H9 (cell line): ENCODE measurements around the gene HSD17B13. TPM values are rescaled to one million over a fixed set of nuclear protein-coding genes. Genes with fewer than 3 reads are reported as not detected.

ENCODE experiments used
- DNase-seq: peaks from one replicate; pipeline ENCODE4 v3.0.0-alpha.2; 2017
- H2AFZ ChIP-seq: one replicate; pipeline ENCODE4 v1.6.1; 2013; ENCODE audit warnings: mild to moderate bottlenecking, low read length, control low read depth, moderate library complexity
- H2AK5ac ChIP-seq: 2 replicates; pipeline ENCODE4 v1.6.1; 2013; ENCODE audit warnings: low read length, control low read depth, mixed read lengths; ENCODE audit not compliant: insufficient read length
- H2BK120ac ChIP-seq: one replicate; pipeline ENCODE4 v1.6.1; 2013; ENCODE audit warnings: low read depth, mild to moderate bottlenecking, low read length, control low read depth, inconsistent platforms; ENCODE audit not compliant: poor library complexity, severe bottlenecking
- H2BK12ac ChIP-seq: 2 replicates; pipeline ENCODE4 v1.6.1; 2013; ENCODE audit warnings: low read length, control low read depth, mixed read lengths, low read depth; ENCODE audit not compliant: insufficient read length
- H2BK15ac ChIP-seq: 2 replicates; pipeline ENCODE4 v1.6.1; 2013; ENCODE audit warnings: low read depth, low read length, control low read depth
- H2BK20ac ChIP-seq: one replicate; pipeline ENCODE4 v1.6.1; 2013; ENCODE audit warnings: low read depth, mild to moderate bottlenecking, low read length, control low read depth, inconsistent platforms; ENCODE audit not compliant: poor library complexity, severe bottlenecking
- H2BK5ac ChIP-seq: 2 replicates; pipeline ENCODE4 v1.6.1; 2013; ENCODE audit warnings: low read length, control low read depth, mixed read lengths; ENCODE audit not compliant: insufficient read length
- H3K14ac ChIP-seq: 2 replicates; pipeline ENCODE4 v1.6.1; 2013; ENCODE audit warnings: low read length, control low read depth; ENCODE audit not compliant: insufficient read depth
- H3K18ac ChIP-seq: 2 replicates; pipeline ENCODE4 v1.6.1; 2013; ENCODE audit warnings: low read depth, mild to moderate bottlenecking, mixed read lengths, low read length, control low read depth; ENCODE audit not compliant: insufficient read length
- H3K23ac ChIP-seq: 2 replicates; pipeline ENCODE4 v1.6.1; 2013; ENCODE audit warnings: low read length, control low read depth, mixed read lengths, low read depth; ENCODE audit not compliant: insufficient read length
- H3K23me2 ChIP-seq: 2 replicates; pipeline ENCODE4 v1.6.1; 2013; ENCODE audit warnings: low read depth, mild to moderate bottlenecking, mixed read lengths, low read length, control low read depth; ENCODE audit not compliant: insufficient read length, poor library complexity, severe bottlenecking
- H3K27ac ChIP-seq: 2 replicates; pipeline ENCODE4 v1.5.1; 2013; ENCODE audit warnings: low read length, control low read depth, mixed read lengths, low read depth; ENCODE audit not compliant: insufficient read length
- H3K27me3 ChIP-seq: 2 replicates; pipeline ENCODE4 v1.6.1; 2013; ENCODE audit warnings: low read length, control low read depth, inconsistent platforms; ENCODE audit not compliant: insufficient read depth
- H3K4ac ChIP-seq: 2 replicates; pipeline ENCODE4 v1.6.1; 2013; ENCODE audit warnings: low read depth, mild to moderate bottlenecking, control low read depth, inconsistent platforms, low read length, moderate library complexity
- H3K4me1 ChIP-seq: 2 replicates; pipeline ENCODE4 v1.6.1; 2013; ENCODE audit warnings: low read length, control low read depth, inconsistent platforms; ENCODE audit not compliant: insufficient read depth
- H3K4me2 ChIP-seq: 2 replicates; pipeline ENCODE4 v1.6.1; 2013; ENCODE audit warnings: low read length, control low read depth, mixed read lengths; ENCODE audit not compliant: insufficient read length, insufficient read depth
- H3K56ac ChIP-seq: 2 replicates; pipeline ENCODE4 v1.6.1; 2013; ENCODE audit warnings: low read depth, mild to moderate bottlenecking, mixed read lengths, low read length, control low read depth; ENCODE audit not compliant: insufficient read length
- H3K79me1 ChIP-seq: 2 replicates; pipeline ENCODE4 v1.6.1; 2013; ENCODE audit warnings: low read depth, mild to moderate bottlenecking, moderate library complexity, low read length, control low read depth, inconsistent platforms; ENCODE audit not compliant: insufficient read depth, poor library complexity, severe bottlenecking
- H3K79me2 ChIP-seq: 2 replicates; pipeline ENCODE4 v1.6.1; 2013; ENCODE audit warnings: low read length, control low read depth, inconsistent platforms; ENCODE audit not compliant: insufficient read depth
- H3K9ac ChIP-seq: 2 replicates; pipeline ENCODE4 v1.6.1; 2013; ENCODE audit warnings: low read length, control low read depth, mixed read lengths; ENCODE audit not compliant: insufficient read length; ENCODE audit errors: extremely low read depth
- H3K9me3 ChIP-seq: one replicate; pipeline ENCODE4 v1.6.1; 2013; ENCODE audit warnings: low read depth, low read length, inconsistent platforms; ENCODE audit not compliant: control insufficient read depth
- H3T11ph ChIP-seq: one replicate; pipeline ENCODE4 v1.6.1; 2013; ENCODE audit warnings: mild to moderate bottlenecking, low read length, control low read depth, inconsistent platforms
- H4K20me1 ChIP-seq: one replicate; pipeline ENCODE4 v1.6.1; 2013; ENCODE audit not compliant: control insufficient read depth, insufficient read length, insufficient read depth
- H4K5ac ChIP-seq: 2 replicates; pipeline ENCODE4 v1.6.1; 2013; ENCODE audit warnings: low read depth, mild to moderate bottlenecking, mixed read lengths, low read length, control low read depth; ENCODE audit not compliant: insufficient read length
- H4K8ac ChIP-seq: replicated peaks from 2 replicates; pipeline ENCODE4 v1.6.1; 2013; ENCODE audit warnings: low read length, control low read depth, mixed read lengths, low read depth; ENCODE audit not compliant: insufficient read length
- H4K91ac ChIP-seq: 2 replicates; pipeline ENCODE4 v1.6.1; 2013; ENCODE audit warnings: low read depth, mild to moderate bottlenecking, moderate library complexity, mixed read lengths, low read length, control low read depth; ENCODE audit not compliant: insufficient read length
- H3K27ac Mint-ChIP-seq, 3 experiments: 2 replicates in 2 of 3; 3 replicates in 1 of 3; pipeline ENCODE4 v1.8.0; 2020 to 2021; ENCODE audit warnings: mixed read lengths in 3 of 3, mild to moderate bottlenecking in 1 of 3, moderate library complexity in 1 of 3
- H3K27me3 Mint-ChIP-seq: 2 replicates; pipeline ENCODE4 v1.8.0; 2021; ENCODE audit warnings: low read depth, mild to moderate bottlenecking, moderate library complexity, mixed read lengths
- H3K36me3 Mint-ChIP-seq, 3 experiments: 2 replicates in 2 of 3; 3 replicates in 1 of 3; pipeline ENCODE4 v1.8.0; 2020 to 2021; ENCODE audit warnings: low read depth in 3 of 3, mixed read lengths in 3 of 3; ENCODE audit not compliant: insufficient read depth in 1 of 3
- H3K4me1 Mint-ChIP-seq, 2 experiments: 2 replicates each; pipeline ENCODE4 v1.8.0; 2020; ENCODE audit warnings: mixed read lengths in 2 of 2
- H3K4me3 Mint-ChIP-seq, 2 experiments: 2 replicates in 1 of 2; 3 replicates in 1 of 2; pipeline ENCODE4 v1.8.0; 2020 to 2021; ENCODE audit warnings: mild to moderate bottlenecking in 2 of 2, mixed read lengths in 2 of 2, moderate library complexity in 1 of 2
- H3K9me3 Mint-ChIP-seq, 2 experiments: 2 replicates in 1 of 2; 3 replicates in 1 of 2; pipeline ENCODE4 v1.8.0; 2020; ENCODE audit warnings: mild to moderate bottlenecking in 2 of 2, mixed read lengths in 2 of 2, moderate library complexity in 1 of 2
- CTCF ChIP-seq: fragments of 200-600 bp; sonication (generic); conservative IDR thresholded peaks from 3 replicates; pipeline ENCODE4 v1.8.0; 2021; ENCODE audit warnings: antibody characterized with exemption, mild to moderate bottlenecking
- WGBS: extraction: QIAGEN DNeasy Blood & Tissue Kit; methylation state at CpG from one replicate; pipeline ENCODE4 v1.1.7; 2013; ENCODE audit warnings: missing lambda C conversion rate, low lambda C conversion rate, mixed read lengths; ENCODE audit not compliant: insufficient read length; ENCODE audit errors: extremely low coverage; 5-methylcytosine and 5-hydroxymethylcytosine counted together
- total RNA-seq: library from RNA; stranded (reverse); gene quantifications from 2 replicates; pipeline ENCODE4 v1.2.1, GENCODE V29; 2021

The HSD17B13 gene
- total RNA-seq, 1 experiment from 2014 or later: not detected

- Histone ChIP-seq H3K18ac (no peak overlapping the region), H3K14ac (no peak overlapping the region), H3K23ac (no peak overlapping the region), H3K56ac (no peak overlapping the region), H2BK120ac (no peak overlapping the region), H2AK5ac (no peak overlapping the region), H2AFZ (no peak overlapping the region), H3K27ac (no peak overlapping the region), H4K91ac (no peak overlapping the region), H4K8ac (no peak overlapping the region), H4K20me1 (no peaks in the 10 kb centered on the region), H3K79me1 (no peaks in the 10 kb centered on the region), H3K4me2 (no peak overlapping the region), H3K9ac (no peak overlapping the region), H2BK5ac (no peak overlapping the region), H3K4me1 (no peaks in the 10 kb centered on the region; the same call in 1 of the 2 replicates), H4K5ac (no peak overlapping the region), H3T11ph (no peak overlapping the region), H2BK15ac (no peak overlapping the region), H3K79me2 (no peaks in the 10 kb centered on the region), H3K9me3 (no peaks in the 10 kb centered on the region), H3K23me2 (no peaks in the 10 kb centered on the region), H2BK12ac (no peak overlapping the region), H2BK20ac (no peak overlapping the region), H3K27me3 (no peaks in the 10 kb centered on the region), H3K4ac (no peak overlapping the region)
- H3K4me3 Mint-ChIP-seq: no peak overlapping the region
- no CpG with 5 or more reads among the region's 2 CpGs for WGBS
- TF ChIP-seq CTCF: no peak
- H3K9me3 Mint-ChIP-seq: peaks cover 2% of the 10 kb centered on the region in 2 experiments; a peak in 3 of 5 replicates
- DNase-seq: no peak
- no peak overlapping the region; a peak in 1 of 7 replicates for H3K27ac Mint-ChIP-seq
- H3K27me3 Mint-ChIP-seq: no peaks in the 10 kb centered on the region
- peaks cover 9 to 14% (median 12%) of the 10 kb centered on the region in 3 experiments for H3K36me3 Mint-ChIP-seq
- peaks cover 5 to 11% of the 10 kb centered on the region in 2 experiments for H3K4me1 Mint-ChIP-seq
These were observed 16.8 kb upstream of the HSD17B13 start for GRCh38 chr4:87339440-87339839.
